Osteocyte (in vitro differentiated cells): ENCODE results near the gene FMN2. TPM values are rescaled to one million over a fixed set of nuclear protein-coding genes. Genes with fewer than 3 reads are reported as not detected.

Source experiments
- DNase-seq: peaks from one replicate; pipeline ENCODE4 v3.0.0; 2021; ENCODE audit warnings: mixed read lengths; ENCODE audit not compliant: unreplicated experiment; ENCODE audit errors: extremely low spot score
- H3K27ac Mint-ChIP-seq: one replicate; pipeline ENCODE4 v1.8.0; 2021; ENCODE audit warnings: mild to moderate bottlenecking, mixed read lengths; ENCODE audit not compliant: unreplicated experiment
- H3K27me3 Mint-ChIP-seq: one replicate; pipeline ENCODE4 v1.8.0; 2021; ENCODE audit warnings: mixed read lengths; ENCODE audit not compliant: unreplicated experiment
- H3K36me3 Mint-ChIP-seq: one replicate; pipeline ENCODE4 v1.8.0; 2021; ENCODE audit warnings: mixed read lengths; ENCODE audit not compliant: unreplicated experiment
- H3K4me1 Mint-ChIP-seq: one replicate; pipeline ENCODE4 v1.8.0; 2021; ENCODE audit warnings: mixed read lengths; ENCODE audit not compliant: unreplicated experiment
- H3K4me3 Mint-ChIP-seq: one replicate; pipeline ENCODE4 v1.8.0; 2021; ENCODE audit warnings: mild to moderate bottlenecking, moderate library complexity, mixed read lengths; ENCODE audit not compliant: unreplicated experiment
- H3K9me3 Mint-ChIP-seq: one replicate; pipeline ENCODE4 v1.8.0; 2021; ENCODE audit warnings: mixed read lengths; ENCODE audit not compliant: unreplicated experiment
- total RNA-seq: library from RNA; stranded (reverse); gene quantifications from 2 replicates; pipeline ENCODE4 v1.2.1, GENCODE V29; 2021
- TF ChIP-seq, protein P1 (sequence below): fragments of 200-600 bp; sonication (generic); IDR thresholded peaks from 2 replicates; pipeline ENCODE4 v1.5.0; 2021; ENCODE audit warnings: antibody characterized with exemption, mild to moderate bottlenecking, moderate library complexity

The FMN2 gene
- total RNA-seq, 1 donor from 2014 or later, result 8.6 TPM

DNA sequence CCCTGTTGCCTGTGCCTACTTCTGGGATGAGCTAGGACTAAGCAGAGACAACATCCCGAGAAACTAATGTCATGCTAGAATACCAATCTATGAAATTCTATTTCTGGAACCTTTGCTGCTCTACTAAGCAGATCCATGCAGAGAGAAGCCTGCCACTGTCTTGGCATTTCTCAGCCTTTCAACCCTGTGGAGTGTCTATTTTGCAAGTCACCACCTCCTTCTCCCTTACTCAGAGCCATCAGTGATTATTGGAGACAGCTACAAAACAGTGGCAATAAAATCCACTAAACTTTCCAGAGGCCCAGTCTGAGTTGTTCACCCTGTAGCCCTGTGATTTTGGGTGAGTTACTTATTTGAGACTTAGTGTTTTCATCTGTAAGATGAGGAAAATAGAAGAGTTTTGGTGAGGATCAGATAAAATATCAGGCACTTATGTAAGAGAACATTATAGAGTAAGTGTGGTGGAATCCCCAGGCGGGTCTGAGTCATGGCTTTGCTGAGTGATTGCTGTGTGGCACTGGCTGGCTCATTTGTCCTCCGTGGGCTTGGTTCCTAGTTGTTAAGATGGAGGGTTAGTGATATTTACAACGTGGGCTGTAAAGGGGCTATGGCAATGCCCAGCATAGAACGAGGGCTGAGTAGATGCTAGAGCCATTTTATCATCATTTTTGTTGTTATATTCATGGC, 61.1 kb downstream of the FMN2 start:
- H3K27me3 Mint-ChIP-seq, result no peaks in the 10 kb centered on the region
- H3K36me3 Mint-ChIP-seq, result no peaks in the 10 kb centered on the region
- no peaks in the 10 kb centered on the region for H3K9me3 Mint-ChIP-seq
- peaks cover 4% of the 10 kb centered on the region for H3K4me1 Mint-ChIP-seq
- TF ChIP-seq, protein P1, sequence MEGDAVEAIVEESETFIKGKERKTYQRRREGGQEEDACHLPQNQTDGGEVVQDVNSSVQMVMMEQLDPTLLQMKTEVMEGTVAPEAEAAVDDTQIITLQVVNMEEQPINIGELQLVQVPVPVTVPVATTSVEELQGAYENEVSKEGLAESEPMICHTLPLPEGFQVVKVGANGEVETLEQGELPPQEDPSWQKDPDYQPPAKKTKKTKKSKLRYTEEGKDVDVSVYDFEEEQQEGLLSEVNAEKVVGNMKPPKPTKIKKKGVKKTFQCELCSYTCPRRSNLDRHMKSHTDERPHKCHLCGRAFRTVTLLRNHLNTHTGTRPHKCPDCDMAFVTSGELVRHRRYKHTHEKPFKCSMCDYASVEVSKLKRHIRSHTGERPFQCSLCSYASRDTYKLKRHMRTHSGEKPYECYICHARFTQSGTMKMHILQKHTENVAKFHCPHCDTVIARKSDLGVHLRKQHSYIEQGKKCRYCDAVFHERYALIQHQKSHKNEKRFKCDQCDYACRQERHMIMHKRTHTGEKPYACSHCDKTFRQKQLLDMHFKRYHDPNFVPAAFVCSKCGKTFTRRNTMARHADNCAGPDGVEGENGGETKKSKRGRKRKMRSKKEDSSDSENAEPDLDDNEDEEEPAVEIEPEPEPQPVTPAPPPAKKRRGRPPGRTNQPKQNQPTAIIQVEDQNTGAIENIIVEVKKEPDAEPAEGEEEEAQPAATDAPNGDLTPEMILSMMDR, result no peak
- no peak overlapping the region for H3K27ac Mint-ChIP-seq
- no peak for DNase-seq
- no peak overlapping the region for H3K4me3 Mint-ChIP-seq

- H3K27ac Mint-ChIP-seq, result no peak overlapping the region
- no peak for DNase-seq
- no peaks in the 10 kb centered on the region for H3K9me3 Mint-ChIP-seq
- H3K4me3 Mint-ChIP-seq, result no peak overlapping the region
- TF ChIP-seq, protein P1, result no peak
- H3K4me1 Mint-ChIP-seq, result no peaks in the 10 kb centered on the region
- no peaks in the 10 kb centered on the region for H3K36me3 Mint-ChIP-seq
- H3K27me3 Mint-ChIP-seq, result no peaks in the 10 kb centered on the region
These were observed 63.9 kb downstream of the FMN2 start for GRCh38 chr1:240155605-240156004.

DNA sequence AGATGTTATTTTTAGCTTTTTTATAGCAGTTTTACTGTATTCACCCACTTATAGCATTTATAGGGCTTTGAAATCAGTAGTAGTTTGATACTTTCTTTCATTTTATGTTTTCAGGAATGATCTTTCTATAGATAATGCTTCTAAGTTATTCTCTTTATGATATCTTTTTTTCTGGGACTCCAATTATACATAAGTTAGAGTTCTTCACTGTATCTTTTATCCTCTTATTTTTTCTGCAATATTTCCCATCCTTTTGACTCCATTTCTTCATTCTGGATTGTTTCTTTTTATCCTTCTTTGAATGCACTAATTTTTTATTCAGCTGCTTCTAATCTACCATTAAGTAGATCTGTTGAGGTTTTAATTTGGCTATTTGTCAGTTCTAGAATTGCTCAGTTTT, 73.1 kb downstream of the FMN2 start:
- Mint-ChIP-seq H3K27ac (no peak overlapping the region), H3K36me3 (peaks cover 18% of the 10 kb centered on the region), H3K9me3 (peaks cover 23% of the 10 kb centered on the region), H3K4me3 (no peak overlapping the region), H3K27me3 (no peaks in the 10 kb centered on the region), H3K4me1 (no peaks in the 10 kb centered on the region)
- TF ChIP-seq, protein P1, result no peak
- DNase-seq, result no peak

GRCh38 chr1:240169188-240169587, 77.5 kb downstream of the FMN2 start:
- TF ChIP-seq, protein P1, result peak; percentile 31
- peaks cover 10% of the 10 kb centered on the region for H3K36me3 Mint-ChIP-seq
- no peak overlapping the region for H3K4me3 Mint-ChIP-seq
- peaks cover 4% of the 10 kb centered on the region for H3K4me1 Mint-ChIP-seq
- H3K27ac Mint-ChIP-seq, result no peak overlapping the region
- no peak for DNase-seq
- no peaks in the 10 kb centered on the region for H3K27me3 Mint-ChIP-seq
- peaks cover 11% of the 10 kb centered on the region for H3K9me3 Mint-ChIP-seq

GRCh38 chr1:240170266-240170665, 78.6 kb downstream of the FMN2 start:
- no peaks in the 10 kb centered on the region for H3K27me3 Mint-ChIP-seq

More at GRCh38 chr1:240170266-240170665, 78.6 kb downstream of the FMN2 start:
- Mint-ChIP-seq H3K27ac (no peak overlapping the region), H3K36me3 (peaks cover 3% of the 10 kb centered on the region), H3K9me3 (peaks cover 4% of the 10 kb centered on the region), H3K4me1 (peaks cover 4% of the 10 kb centered on the region), H3K4me3 (no peak overlapping the region)
- TF ChIP-seq, protein P1, result no peak
- no peak for DNase-seq
